Measurements from ENCODE around the gene PPFIA2.

Gene PPFIA2
- 0 to 0.19 (median 0) reads per million in 3 donors for total RNA-seq

DNA sequence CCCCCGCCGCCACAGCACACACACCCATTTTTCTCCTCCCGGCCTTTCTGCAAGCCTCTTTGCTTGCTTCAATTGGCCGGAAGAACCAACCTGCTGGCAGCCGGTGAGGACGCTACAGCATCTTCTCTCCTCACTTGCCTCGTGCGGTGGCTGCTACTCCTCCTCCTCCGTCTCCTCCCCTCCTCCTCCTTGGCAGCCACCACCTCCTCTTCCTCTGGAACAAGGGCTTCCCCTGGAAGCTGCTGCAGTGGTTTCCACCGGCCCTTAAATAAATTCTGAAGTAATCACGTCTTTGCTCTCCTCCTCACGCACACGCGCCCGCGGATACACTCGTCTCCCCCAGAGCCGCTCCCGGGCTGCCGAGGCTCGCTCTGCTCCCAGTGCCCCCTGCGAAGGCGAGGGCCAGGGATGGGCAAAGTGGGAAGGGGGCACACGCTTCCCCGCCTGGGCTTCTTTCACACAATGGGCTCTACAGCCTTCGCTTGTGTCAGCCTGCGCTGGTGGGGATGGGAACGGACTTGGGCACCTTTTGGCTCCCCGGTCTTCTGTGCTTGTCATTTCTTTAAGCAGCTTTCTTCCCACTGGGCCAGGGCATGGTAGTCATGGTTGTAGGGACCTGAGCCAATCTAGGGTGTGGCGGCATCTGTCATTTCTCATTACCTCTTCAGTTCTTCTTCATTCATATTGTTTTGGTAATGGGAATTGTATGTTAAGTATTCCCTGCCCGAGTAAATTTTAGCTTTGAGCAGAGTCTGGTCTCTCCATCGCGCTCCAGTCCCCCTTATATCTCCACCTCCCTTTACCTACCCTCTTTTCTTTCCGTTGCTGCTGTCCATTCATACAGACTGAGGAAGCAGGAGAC is at the start of gene PPFIA2:
PPFIA2 (minus strand) TSS at position 161 of the 862 bp plus-strand sequence.
- H3K27ac ChIP-seq (ENCODE audit: insufficient read depth, low read length, poor library complexity, severe bottlenecking) = no peak within 1 kb of the TSS
- DNase-seq = no peak
- peaks cover 6% of the 10 kb centered on the region for H3K4me1 ChIP-seq (ENCODE audit: control insufficient read depth, insufficient read depth, low read length, poor library complexity, severe bottlenecking)
- no peaks in the 10 kb centered on the region for H3K9me3 ChIP-seq (ENCODE audit: control insufficient read depth, low read length)
- peak within 1 kb of the TSS; percentile 43 for H3K4me3 ChIP-seq (ENCODE audit: insufficient read depth, low read depth, low read length, poor library complexity, severe bottlenecking)
- no peaks in the 10 kb centered on the region for H3K36me3 ChIP-seq (ENCODE audit: control insufficient read depth, insufficient read depth, low read length)
- H3K27me3 ChIP-seq (replicated peaks; ENCODE audit: control insufficient read depth, insufficient read depth, low read length, poor library complexity, severe bottlenecking) = no peaks in the 10 kb centered on the region

DNA sequence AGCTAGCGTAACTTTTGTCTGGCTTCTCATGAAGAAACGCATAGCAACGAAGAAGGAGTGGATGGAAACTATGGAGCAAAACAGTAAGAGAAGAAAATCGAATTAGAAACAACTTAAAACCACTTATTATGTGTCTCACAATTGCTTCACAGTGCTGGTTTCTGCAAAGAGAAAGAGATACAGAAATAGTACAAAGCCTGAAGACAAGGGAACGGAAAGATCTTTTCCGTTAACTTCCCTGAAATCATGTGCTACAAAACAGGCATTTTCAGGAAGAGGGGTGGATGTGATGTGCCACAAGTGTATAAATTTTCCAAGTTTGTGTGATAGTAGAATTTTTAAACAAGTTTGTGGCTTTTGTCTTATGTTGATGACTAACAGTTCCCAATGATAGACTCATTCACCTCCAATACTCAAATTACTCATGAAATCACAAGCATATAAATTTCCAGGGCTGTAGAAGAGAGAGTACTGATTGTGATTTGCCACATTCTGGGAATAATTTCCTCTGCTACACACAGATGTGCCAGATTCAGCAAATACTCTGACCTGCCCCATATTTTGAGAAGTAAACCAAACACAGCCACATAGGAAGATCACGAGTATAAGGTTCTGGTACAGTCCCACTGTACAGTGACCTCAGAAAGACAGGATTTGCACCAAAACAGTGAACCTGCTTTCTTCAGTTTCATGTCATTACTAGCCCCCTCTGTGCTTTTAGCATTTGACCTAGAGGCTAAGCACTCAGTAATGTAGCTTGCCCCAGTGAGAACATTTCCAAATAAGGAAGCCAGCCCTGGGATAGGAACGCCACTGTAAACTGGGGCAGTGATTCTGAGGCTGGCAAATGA is 41.4 kb upstream of the PPFIA2 start:
- H3K4me1 ChIP-seq (ENCODE audit: control insufficient read depth, insufficient read depth, low read length, poor library complexity, severe bottlenecking) = no peaks in the 10 kb centered on the region
- no peak overlapping the region for H3K4me3 ChIP-seq (ENCODE audit: insufficient read depth, low read depth, low read length, poor library complexity, severe bottlenecking)
- no peak overlapping the region for H3K27ac ChIP-seq (ENCODE audit: insufficient read depth, low read length, poor library complexity, severe bottlenecking)
- no peaks in the 10 kb centered on the region for H3K36me3 ChIP-seq (ENCODE audit: control insufficient read depth, insufficient read depth, low read length)
- H3K27me3 ChIP-seq (replicated peaks; ENCODE audit: control insufficient read depth, insufficient read depth, low read length, poor library complexity, severe bottlenecking) = no peaks in the 10 kb centered on the region
- H3K9me3 ChIP-seq (ENCODE audit: control insufficient read depth, low read length) = no peaks in the 10 kb centered on the region
- DNase-seq = no peak

- no peak for DNase-seq
- no peaks in the 10 kb centered on the region for H3K4me1 ChIP-seq (ENCODE audit: control insufficient read depth, insufficient read depth, low read length, poor library complexity, severe bottlenecking)
- H3K27ac ChIP-seq (ENCODE audit: insufficient read depth, low read length, poor library complexity, severe bottlenecking) = no peak overlapping the region
- no peaks in the 10 kb centered on the region for H3K9me3 ChIP-seq (ENCODE audit: control insufficient read depth, low read length)
- no peaks in the 10 kb centered on the region for H3K27me3 ChIP-seq (replicated peaks; ENCODE audit: control insufficient read depth, insufficient read depth, low read length, poor library complexity, severe bottlenecking)
- H3K4me3 ChIP-seq (ENCODE audit: insufficient read depth, low read depth, low read length, poor library complexity, severe bottlenecking) = no peak overlapping the region
- no peaks in the 10 kb centered on the region for H3K36me3 ChIP-seq (ENCODE audit: control insufficient read depth, insufficient read depth, low read length)
These were observed 39.1 kb upstream of the PPFIA2 start for GRCh38 chr12:81798294-81798693.

- no peaks in the 10 kb centered on the region for H3K36me3 ChIP-seq (ENCODE audit: control insufficient read depth, insufficient read depth, low read length)
- no peaks in the 10 kb centered on the region for H3K4me1 ChIP-seq (ENCODE audit: control insufficient read depth, insufficient read depth, low read length, poor library complexity, severe bottlenecking)
- no peak overlapping the region for H3K4me3 ChIP-seq (ENCODE audit: insufficient read depth, low read depth, low read length, poor library complexity, severe bottlenecking)
- no peak overlapping the region for H3K27ac ChIP-seq (ENCODE audit: insufficient read depth, low read length, poor library complexity, severe bottlenecking)
- no peaks in the 10 kb centered on the region for H3K27me3 ChIP-seq (replicated peaks; ENCODE audit: control insufficient read depth, insufficient read depth, low read length, poor library complexity, severe bottlenecking)
- no peak for DNase-seq
- no peaks in the 10 kb centered on the region for H3K9me3 ChIP-seq (ENCODE audit: control insufficient read depth, low read length)
These were observed 38.0 kb upstream of the PPFIA2 start for GRCh38 chr12:81797100-81797499.

- no peak for DNase-seq
- Histone ChIP-seq H3K27me3 (replicated peaks; ENCODE audit: control insufficient read depth, insufficient read depth, low read length, poor library complexity, severe bottlenecking) (no peaks in the 10 kb centered on the region), H3K4me1 (ENCODE audit: control insufficient read depth, insufficient read depth, low read length, poor library complexity, severe bottlenecking) (no peaks in the 10 kb centered on the region), H3K9me3 (ENCODE audit: control insufficient read depth, low read length) (no peaks in the 10 kb centered on the region), H3K36me3 (ENCODE audit: control insufficient read depth, insufficient read depth, low read length) (no peaks in the 10 kb centered on the region), H3K27ac (ENCODE audit: insufficient read depth, low read length, poor library complexity, severe bottlenecking) (no peak overlapping the region), H3K4me3 (ENCODE audit: insufficient read depth, low read depth, low read length, poor library complexity, severe bottlenecking) (no peak overlapping the region)
These were observed 33.5 kb upstream of the PPFIA2 start for GRCh38 chr12:81792666-81793065.

- Histone ChIP-seq H3K27ac (ENCODE audit: insufficient read depth, low read length, poor library complexity, severe bottlenecking) (no peak overlapping the region), H3K4me1 (ENCODE audit: control insufficient read depth, insufficient read depth, low read length, poor library complexity, severe bottlenecking) (no peaks in the 10 kb centered on the region), H3K4me3 (ENCODE audit: insufficient read depth, low read depth, low read length, poor library complexity, severe bottlenecking) (no peak overlapping the region), H3K27me3 (replicated peaks; ENCODE audit: control insufficient read depth, insufficient read depth, low read length, poor library complexity, severe bottlenecking) (no peaks in the 10 kb centered on the region), H3K36me3 (ENCODE audit: control insufficient read depth, insufficient read depth, low read length) (no peaks in the 10 kb centered on the region), H3K9me3 (ENCODE audit: control insufficient read depth, low read length) (no peaks in the 10 kb centered on the region)
- no peak for DNase-seq
These were observed 20.1 kb upstream of the PPFIA2 start for GRCh38 chr12:81779216-81779615.

- Histone ChIP-seq H3K27me3 (replicated peaks; ENCODE audit: control insufficient read depth, insufficient read depth, low read length, poor library complexity, severe bottlenecking) (no peaks in the 10 kb centered on the region), H3K4me3 (ENCODE audit: insufficient read depth, low read depth, low read length, poor library complexity, severe bottlenecking) (no peak overlapping the region), H3K9me3 (ENCODE audit: control insufficient read depth, low read length) (no peaks in the 10 kb centered on the region), H3K27ac (ENCODE audit: insufficient read depth, low read length, poor library complexity, severe bottlenecking) (no peak overlapping the region), H3K4me1 (ENCODE audit: control insufficient read depth, insufficient read depth, low read length, poor library complexity, severe bottlenecking) (no peaks in the 10 kb centered on the region), H3K36me3 (ENCODE audit: control insufficient read depth, insufficient read depth, low read length) (no peaks in the 10 kb centered on the region)
- DNase-seq = no peak
These were observed 19.6 kb upstream of the PPFIA2 start for GRCh38 chr12:81778719-81779118.

DNA sequence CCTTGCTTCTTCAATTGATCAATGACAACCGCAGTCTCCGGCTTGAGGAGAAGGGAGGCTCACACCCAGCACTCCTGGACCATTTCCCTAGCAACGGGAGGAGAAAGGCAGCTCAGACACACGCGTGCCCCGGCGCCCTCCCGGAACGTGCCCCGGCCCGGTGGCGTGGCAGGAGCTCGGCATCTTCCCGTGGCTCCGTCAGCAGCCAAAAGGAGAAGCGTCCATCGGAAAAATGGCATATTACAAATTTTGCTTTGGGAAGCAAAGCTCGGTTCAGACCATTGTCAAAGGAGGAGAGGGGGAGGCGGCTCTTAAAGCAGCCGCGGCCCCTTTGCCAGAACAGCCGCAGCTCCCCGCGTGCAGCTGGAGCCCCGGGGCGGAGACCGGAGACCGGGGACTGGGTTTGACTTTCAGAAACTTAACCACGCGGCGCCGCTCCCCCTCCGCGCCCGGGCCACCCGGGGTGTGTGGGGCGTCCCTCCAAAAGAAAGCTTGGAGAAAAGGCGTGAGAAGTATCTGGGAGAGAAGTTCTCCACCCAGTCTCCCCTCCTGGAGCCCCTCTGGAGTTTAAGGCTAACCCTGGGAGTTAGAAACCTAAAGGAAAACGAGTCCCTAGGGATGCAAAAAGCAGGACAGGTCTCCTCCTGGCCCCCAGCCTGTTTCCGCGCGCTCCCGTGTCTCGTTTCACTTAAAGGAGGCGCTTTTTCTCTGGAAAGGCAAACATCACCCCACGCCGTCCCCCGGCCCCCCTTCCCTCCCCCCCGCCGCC is 545 bp downstream of the PPFIA2 start:
- Histone ChIP-seq H3K36me3 (ENCODE audit: control insufficient read depth, insufficient read depth, low read length) (no peaks in the 10 kb centered on the region), H3K4me1 (ENCODE audit: control insufficient read depth, insufficient read depth, low read length, poor library complexity, severe bottlenecking) (peaks cover 6% of the 10 kb centered on the region), H3K9me3 (ENCODE audit: control insufficient read depth, low read length) (no peaks in the 10 kb centered on the region), H3K27me3 (replicated peaks; ENCODE audit: control insufficient read depth, insufficient read depth, low read length, poor library complexity, severe bottlenecking) (no peaks in the 10 kb centered on the region), H3K4me3 (ENCODE audit: insufficient read depth, low read depth, low read length, poor library complexity, severe bottlenecking) (peak overlapping the region; percentile 43), H3K27ac (ENCODE audit: insufficient read depth, low read length, poor library complexity, severe bottlenecking) (no peak overlapping the region)
- DNase-seq = no peak

DNA sequence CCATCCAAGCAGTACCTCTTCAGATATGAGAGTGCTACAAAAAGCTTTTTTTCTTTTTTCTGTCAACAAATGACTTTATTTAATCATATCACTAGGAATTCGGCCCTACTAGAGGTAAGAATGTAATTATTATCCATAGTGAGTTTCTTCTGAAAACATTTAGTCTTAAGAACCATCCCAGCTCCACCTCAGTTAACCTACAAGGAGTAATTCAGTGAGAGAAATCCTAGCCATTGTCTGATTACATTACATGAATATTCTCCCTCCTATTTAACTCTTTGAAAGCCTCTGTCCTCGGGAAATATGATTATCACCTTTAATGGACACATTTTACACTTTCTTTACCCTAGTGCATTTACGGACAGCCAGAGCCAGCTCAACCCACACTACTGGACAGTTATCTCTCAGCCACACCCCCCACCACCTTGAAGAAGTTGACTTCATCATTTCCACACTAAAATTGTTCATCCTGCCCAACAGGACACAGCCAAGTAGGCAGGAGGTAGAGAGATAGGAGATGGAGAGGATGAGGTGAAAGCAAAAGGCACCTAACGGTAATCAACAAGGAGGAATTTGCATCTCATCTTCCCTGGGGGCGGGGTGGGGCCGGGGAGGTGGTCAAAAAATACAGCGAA is 1.3 kb downstream of the PPFIA2 start:
- H3K4me3 ChIP-seq (ENCODE audit: insufficient read depth, low read depth, low read length, poor library complexity, severe bottlenecking) = no peak overlapping the region

More for the DNA sequence above, 1.3 kb downstream of the PPFIA2 start:
- no peak for DNase-seq
- Histone ChIP-seq H3K9me3 (ENCODE audit: control insufficient read depth, low read length) (no peaks in the 10 kb centered on the region), H3K4me1 (ENCODE audit: control insufficient read depth, insufficient read depth, low read length, poor library complexity, severe bottlenecking) (peaks cover 6% of the 10 kb centered on the region), H3K27me3 (replicated peaks; ENCODE audit: control insufficient read depth, insufficient read depth, low read length, poor library complexity, severe bottlenecking) (no peaks in the 10 kb centered on the region), H3K27ac (ENCODE audit: insufficient read depth, low read length, poor library complexity, severe bottlenecking) (no peak overlapping the region), H3K36me3 (ENCODE audit: control insufficient read depth, insufficient read depth, low read length) (no peaks in the 10 kb centered on the region)

Data from effector memory CD4-positive, alpha-beta T cell (primary cell).